ENCODE results near the gene DEFB132.
A peak's percentile ranks its signal among the peaks of the same experiment; 100 is the strongest.

The DEFB132 gene

DNA sequence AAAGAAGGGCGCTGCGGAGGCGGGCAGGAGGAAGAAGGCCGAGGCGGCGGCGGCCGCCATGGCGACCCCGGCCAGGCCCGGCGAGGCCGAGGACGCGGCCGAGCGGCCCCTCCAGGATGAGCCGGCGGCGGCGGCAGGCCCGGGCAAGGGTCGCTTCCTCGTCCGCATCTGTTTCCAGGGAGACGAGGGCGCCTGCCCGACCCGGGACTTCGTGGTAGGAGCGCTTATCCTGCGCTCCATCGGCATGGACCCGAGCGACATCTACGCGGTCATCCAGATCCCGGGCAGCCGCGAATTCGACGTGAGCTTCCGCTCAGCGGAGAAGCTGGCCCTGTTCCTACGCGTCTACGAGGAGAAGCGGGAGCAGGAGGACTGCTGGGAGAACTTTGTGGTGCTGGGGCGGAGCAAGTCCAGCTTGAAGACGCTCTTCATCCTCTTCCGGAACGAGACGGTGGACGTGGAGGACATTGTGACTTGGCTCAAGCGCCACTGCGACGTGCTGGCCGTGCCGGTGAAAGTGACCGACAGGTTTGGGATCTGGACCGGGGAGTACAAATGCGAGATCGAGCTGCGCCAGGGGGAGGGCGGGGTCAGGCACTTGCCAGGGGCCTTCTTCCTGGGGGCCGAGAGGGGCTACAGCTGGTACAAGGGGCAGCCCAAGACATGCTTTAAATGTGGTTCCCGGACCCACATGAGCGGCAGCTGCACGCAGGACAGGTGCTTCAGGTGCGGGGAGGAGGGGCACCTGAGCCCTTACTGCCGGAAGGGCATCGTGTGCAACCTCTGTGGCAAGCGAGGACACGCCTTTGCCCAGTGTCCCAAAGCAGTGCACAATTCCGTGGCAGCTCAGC lies 40.6 kb downstream of the DEFB132 start:
- no peak for DNase-seq (ENCODE audit: low read depth)

- DNase-seq (ENCODE audit: low read depth) = no peak
Measured at GRCh38 chr20:298776-299391, 41.4 kb downstream of the DEFB132 start.

DNA sequence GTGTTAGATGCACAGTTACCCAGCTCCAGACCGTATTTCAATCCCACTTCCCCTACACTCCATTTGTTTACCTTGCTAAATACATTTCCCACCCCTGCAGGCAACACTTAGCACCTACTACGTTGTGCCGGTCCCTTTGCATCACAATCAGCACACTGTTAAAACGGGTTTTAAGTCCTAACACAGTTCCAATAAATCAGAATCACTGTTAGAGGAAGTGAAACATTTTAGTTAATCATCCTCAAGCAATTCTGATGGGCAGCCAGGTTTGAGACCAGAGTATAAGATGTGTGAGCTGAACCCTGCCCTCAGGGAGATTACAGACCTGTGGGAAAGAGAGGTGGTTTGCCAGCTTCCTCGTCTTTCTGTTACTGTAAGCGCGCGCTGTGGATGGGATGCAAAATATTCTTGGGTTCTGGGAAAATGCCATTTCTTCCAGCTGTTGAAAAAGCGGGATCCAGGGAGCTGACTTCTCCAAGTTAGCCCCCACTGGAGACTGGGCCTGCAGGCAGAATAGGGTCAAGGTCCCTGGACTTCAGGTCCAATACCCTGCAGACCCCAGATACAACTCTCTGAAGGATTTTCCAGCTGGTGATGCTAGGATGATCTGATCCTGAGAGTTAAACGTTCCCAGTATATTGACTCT lies 42.9 kb downstream of the DEFB132 start:
- DNase-seq (ENCODE audit: low read depth) = no peak

- no peak for DNase-seq (ENCODE audit: low read depth)
Measured at GRCh38 chr20:301886-302848, 44.6 kb downstream of the DEFB132 start.

GRCh38 chr20:305745-306144 lies 48.2 kb downstream of the DEFB132 start:
- no peak for DNase-seq (ENCODE audit: low read depth)

DNA sequence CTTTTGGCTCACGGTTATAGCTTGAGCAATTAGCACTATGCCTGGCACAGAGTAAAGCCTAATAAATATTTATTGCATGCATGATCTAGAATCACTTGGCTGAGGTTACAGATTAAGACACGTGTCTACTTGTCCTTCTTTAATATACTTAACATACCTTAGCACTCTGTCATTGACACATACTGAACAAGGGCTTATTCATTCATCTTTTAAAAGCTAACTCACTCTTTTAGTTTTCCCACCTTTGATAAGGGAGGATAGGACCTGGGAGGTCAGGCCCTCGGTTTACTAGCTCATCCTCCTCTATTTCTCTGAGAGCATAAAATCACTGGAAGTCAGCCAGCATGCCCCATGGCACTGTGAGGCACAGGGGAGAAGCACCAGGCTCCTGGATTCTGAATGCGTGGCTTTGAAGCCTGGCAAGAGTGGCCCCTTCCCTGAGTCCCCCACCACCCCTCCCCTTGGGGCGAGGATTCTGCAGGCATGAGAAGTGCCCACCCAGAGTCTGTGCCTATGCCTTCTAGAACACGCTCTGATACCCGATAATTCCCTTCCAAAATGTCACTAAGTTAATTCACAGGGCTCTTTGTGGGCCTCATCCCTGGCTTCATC lies 51.0 kb downstream of the DEFB132 start:
- no peak for DNase-seq (ENCODE audit: low read depth)

DNA sequence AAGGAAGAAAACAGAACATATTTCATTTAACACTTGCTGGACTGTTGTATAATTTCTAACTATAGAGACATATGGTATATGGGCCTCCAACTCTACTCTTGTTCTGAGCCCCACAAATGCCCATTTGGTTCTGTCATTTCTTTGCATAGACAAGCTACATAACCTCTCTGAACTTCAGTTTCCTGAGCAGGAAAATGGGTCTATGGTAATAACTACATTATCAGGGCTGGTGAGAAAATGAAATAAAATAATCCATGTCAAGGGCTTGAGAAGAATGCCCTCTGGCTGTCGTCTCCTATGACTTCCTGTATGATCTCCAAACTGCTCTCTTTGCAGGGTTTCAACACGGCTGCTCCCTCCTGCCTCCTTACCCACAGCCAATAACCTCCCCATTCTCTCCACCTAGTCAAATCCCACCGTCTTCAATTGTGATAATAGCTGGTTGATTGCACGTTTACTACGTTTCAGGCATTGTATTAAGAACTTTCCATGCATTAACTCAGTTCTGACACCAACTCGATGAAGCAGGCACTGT lies 51.8 kb downstream of the DEFB132 start:
- DNase-seq (ENCODE audit: low read depth) = no peak

DNA sequence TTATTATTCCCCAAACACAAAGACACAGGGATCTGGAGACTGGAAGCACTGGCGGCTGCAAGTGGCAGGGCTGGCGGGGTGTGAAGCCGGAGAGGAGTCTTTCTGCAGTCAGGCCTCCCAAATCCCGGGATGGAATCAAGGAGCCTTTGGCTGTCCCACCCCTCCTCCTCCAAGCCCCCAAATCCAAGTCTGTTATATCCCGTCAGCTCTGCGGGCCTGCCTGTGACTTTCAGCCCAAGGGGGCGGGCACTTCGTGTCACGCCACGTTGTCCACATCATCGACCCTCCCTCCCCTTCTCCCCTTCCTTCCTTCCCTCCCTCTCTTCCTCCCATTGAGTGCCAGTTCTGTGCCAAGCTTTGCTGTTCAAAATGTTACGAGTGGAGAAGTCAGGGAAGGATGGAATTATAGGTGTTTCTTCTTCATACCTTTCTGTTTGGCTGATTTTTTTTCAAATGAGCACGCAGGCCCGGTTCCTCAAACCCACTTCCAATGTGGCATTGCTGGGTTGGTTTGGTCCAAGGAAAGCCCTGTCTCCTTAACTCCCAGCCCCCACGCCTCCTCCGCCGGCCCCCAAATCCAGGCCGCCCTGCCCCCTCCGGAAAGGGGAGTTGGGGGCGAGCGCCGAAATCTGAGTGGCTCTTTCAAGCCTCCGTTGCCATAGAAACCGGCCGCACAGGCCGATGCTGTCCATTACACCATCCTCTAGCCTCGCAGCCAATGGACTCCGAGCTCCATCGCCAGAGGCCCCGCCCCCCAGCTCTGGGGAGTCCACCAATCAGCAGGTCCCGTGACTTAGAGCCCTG lies 52.5 kb downstream of the DEFB132 start:
- DNase-seq (ENCODE audit: low read depth) = peak; percentile 58

GRCh38 chr20:310645-311044 lies 53.1 kb downstream of the DEFB132 start:
- no peak for DNase-seq (ENCODE audit: low read depth)

Data from activated gamma-delta T cell treated with anti-CD3 and anti-CD28 coated beads, Interleukin-2, amount 50 U/mL, for 16 hours (primary cell).